Stimulated activated CD8-positive, alpha-beta memory T cell treated with anti-CD3 and anti-CD28 coated beads, Interleukin-2, amount 100 ng/mL, for 48 hours (primary cell): ENCODE measurements around the gene ANO7.

Experiments
- DNase-seq, 2 donors: peaks; one replicate each; pipeline ENCODE4 v3.0.0-alpha.2; 2020; ENCODE audit warnings: low read depth in 2 of 2

Gene ANO7

GRCh38 chr2:241248897-241249296, 60.4 kb downstream of the ANO7 start:
- DNase-seq = no peak

GRCh38 chr2:241249654-241250053, 61.2 kb downstream of the ANO7 start:
- DNase-seq = no peak

DNA sequence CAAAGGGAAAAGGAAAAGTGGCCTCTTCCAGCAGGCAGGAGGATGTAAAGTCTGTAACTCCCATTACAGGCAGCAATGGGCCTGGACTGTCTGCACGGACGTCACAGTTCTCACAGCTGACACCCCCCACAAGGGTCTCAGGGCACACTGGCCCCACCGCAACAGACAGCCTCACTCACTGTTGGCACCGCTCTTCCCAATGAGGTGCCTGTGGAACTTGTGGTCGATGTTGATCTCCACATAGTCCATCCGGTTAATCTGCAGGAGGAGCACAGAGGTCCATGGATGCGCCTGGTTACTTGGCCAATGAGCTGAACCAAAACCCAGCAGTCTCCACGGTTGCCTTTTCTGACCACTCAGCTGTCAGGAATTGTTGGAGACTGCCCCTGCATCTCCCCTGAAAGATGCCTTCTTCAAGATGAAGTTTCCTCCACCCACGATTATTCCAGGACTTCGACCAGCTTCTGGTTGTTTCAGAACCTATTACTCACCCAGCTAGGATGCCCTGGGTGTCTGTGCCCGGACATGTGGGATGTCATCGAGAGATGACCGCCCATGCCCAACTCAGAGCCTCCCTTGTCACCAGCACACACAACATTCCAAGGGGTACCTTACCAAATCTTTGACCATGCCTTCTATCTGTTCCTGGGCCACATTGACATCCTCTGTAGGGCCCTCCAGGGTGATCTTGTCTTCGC, 64.5 kb downstream of the ANO7 start:
- DNase-seq = no peak

GRCh38 chr2:241254904-241255351, 66.5 kb downstream of the ANO7 start:
- no peak for DNase-seq

DNA sequence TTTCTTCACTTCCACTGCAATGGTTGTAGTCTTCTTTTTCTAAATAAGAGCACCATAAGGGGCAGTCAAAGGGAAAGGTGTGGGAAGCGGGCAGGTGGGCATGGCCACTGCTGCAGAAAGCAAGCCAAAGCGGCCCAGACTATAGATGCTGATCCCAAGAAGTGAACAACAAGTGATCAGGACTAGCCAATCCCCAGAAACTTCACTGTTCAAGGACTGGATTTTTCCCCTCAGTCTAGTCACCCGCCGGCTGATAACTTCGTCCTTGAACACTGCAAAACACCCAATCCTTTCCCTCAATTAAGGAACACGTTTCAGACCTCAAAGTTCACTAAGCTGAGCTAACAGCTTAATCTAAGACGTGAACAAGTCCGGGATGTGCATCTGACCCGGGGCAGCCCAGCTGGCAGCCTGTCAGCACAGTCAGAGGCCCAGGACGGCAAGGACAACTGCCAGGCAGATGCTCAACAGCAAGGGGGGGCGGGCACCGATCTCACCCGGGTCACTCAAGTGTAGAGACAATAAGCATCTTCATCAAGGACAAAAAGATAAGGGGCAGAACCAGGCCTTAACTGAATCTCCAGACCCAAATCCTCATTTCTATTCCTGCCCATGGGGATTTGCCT, 67.2 kb downstream of the ANO7 start:
- DNase-seq = no peak

DNA sequence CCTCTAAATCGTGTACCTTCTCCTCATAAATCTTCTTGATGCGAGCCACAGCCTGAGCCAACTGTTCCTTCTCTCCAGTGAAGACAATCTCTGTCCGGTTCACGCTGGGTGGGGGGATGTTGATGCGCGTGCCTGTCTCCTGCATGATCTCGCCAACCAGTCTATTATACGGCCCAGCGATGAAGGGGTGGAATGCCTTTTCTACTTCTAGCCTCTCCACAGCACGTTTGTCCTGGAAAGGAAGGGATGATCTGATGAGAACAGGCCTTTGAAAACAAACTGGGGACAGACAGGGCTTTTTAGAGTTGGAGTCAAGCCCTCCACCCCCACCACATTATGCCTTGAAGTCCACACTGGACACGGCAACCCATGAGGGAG, 67.7 kb downstream of the ANO7 start:
- no peak for DNase-seq

- DNase-seq = no peak
These were observed 69.0 kb downstream of the ANO7 start for GRCh38 chr2:241257419-241258032.

DNA sequence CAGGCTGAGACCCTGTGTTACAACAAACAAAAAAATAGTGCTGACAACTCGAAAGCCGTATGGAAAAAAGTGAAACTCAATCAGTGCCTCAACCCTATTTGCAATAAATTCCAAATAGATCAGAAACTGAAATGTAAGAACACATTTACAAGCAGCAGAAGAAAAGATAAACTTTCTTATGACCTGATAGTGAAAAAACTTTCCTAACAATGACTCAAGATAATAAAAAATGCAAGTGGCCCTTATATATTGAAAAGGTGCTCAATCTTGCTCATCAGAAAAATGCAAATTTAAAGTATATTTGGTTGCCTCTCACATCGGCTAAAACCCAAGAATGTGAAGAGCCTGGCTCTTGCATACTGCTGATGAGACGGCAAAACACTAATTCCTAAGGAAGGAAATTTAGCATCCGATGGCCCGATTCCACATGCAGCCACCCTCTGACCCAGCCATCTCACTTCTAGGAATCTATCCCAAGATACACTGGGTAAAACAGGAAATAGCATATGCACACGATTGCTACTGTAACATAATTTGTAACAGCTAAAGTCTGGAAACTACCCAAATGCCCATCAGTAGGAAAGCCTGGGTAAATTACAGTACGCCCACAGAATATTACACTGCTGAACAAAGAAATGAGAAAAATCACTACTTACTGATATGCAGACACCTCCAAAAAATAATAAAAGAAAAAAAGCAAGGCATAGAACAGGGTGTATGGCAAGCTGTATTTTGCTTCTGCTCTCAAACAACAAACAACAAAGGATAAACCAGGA, 70.2 kb downstream of the ANO7 start:
- no peak for DNase-seq

DNA sequence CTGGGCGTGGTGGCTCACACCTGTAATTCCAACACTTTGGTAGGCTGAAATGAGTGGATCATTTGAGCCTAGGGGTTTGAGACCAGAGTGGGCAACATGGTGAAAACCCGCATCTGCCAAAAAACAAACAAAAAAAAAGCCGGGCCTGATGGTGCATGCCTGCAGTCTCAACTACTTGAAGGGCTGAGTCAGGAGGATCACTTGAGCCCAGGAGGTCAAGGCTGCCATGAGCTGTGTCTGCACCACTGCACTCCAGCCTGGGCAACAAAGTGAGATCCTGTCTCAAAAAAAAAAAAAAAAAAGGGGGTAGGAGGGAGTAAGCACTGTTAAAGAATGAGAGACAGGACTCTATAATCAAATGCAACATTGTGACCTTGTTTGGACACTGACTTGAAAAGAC, 72.4 kb downstream of the ANO7 start:
- no peak for DNase-seq

DNA sequence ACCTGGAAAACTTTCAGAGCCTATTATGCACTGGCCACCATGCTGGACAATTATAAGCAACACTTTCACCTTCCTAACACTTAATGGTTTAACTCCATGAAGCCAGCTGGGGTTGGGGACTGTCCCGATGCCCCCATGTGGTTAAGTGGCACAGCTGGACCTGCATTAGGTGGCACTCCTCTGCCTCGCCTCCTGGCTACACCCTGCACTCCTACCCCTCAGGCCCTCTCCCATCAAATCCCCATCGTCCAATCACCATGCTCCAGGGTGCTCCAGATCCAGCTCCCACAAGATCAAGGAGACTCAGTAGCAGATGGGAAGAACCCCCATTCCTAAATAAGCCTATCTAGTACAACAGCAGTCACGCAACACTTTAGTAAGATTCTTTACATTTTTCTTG, 73.2 kb downstream of the ANO7 start:
- DNase-seq = no peak

GRCh38 chr2:241263061-241263460, 74.6 kb downstream of the ANO7 start:
- no peak for DNase-seq

- no peak for DNase-seq
These were observed 77.0 kb downstream of the ANO7 start for GRCh38 chr2:241265506-241265905.

DNA sequence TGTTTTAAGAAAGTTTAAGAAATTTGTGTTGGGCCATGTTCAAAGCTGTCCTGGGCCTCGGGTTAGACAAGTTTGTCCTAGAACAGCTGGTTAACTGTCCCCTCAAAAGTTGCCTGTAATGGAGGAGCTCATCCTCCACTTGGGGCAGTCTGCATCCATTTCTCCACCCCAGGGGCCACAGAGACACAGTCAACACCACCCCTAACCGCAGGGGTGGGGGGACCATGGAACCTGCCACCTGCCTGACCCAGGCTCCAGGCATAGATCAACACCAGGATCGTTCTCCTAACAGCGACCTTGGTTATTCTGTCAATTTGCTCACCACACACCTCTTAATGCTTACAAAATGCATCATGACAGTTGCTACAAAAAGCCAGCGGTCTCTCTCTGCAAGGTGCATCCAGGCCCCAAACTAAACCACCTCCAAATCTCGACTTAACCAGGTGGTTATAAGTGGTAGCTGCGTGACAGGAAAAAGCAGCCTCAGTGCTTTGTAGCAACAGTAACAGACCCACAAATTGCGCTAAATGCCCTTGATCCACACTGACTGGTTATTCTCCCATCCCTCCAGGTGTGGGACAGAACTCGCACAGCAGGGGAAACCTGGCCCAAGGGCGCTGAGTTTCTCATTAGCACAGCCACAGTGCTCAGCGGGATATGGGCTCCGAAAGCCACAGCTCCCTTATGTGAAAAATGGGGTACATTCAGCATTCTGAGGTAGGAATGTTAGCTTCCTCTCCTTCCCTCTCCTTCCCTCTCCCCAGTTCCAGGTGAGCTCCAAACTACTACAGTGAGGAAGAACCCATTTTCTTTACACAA, 79.0 kb downstream of the ANO7 start:
- DNase-seq = no peak

DNA sequence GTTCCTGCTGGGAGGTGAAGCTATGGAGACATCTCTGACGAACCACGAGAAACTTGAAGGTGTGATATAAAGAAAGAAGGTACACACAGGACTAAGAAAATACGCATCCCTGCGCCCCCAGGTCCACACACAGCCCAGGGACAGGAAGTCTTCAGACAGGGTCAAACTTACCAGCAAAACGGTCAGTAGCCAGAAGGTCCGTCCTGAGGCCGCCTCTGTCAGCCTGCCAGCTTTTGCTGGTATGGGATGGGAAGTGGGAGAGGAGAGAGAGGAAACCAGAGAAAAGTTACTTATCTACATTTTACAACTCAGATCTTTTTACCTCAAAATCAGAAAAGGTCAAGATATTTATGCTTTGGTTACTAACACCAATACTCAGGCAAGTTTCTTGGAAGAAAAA, 79.8 kb downstream of the ANO7 start:
- DNase-seq = no peak

DNA sequence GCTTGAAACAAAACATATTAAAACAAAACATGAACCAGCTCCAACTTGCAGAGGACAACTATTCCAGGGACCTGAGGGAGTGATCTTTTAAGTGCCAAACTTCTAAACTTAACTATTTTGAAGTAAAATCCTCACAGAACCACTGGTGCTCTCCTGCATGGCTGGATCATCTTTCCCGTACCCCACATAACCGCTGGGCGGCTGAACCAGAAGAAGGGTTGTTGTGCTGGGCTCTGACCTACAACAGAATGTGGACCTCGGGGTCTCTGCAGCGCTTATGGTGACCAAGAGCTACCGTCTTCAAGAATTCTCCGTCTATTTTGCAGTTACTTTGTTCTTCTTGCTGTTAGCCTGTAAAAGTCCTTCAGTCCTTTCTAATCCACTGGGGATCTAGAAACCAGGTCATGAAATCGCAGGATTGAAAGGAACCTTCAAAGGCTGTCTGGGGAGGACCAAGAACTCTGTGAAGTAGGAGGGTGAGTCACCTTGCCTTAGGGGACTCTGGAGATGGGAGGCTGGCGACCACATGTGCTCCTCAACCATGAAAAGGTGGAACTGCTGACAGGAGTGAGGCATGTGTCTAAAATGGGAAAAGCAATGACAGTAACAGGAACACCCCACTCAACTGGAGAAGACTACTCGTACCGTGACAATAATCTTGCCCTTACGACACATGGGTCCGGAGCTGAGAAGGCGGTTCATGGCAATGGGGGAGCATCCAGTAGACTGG, 80.4 kb downstream of the ANO7 start:
- no peak for DNase-seq

DNA sequence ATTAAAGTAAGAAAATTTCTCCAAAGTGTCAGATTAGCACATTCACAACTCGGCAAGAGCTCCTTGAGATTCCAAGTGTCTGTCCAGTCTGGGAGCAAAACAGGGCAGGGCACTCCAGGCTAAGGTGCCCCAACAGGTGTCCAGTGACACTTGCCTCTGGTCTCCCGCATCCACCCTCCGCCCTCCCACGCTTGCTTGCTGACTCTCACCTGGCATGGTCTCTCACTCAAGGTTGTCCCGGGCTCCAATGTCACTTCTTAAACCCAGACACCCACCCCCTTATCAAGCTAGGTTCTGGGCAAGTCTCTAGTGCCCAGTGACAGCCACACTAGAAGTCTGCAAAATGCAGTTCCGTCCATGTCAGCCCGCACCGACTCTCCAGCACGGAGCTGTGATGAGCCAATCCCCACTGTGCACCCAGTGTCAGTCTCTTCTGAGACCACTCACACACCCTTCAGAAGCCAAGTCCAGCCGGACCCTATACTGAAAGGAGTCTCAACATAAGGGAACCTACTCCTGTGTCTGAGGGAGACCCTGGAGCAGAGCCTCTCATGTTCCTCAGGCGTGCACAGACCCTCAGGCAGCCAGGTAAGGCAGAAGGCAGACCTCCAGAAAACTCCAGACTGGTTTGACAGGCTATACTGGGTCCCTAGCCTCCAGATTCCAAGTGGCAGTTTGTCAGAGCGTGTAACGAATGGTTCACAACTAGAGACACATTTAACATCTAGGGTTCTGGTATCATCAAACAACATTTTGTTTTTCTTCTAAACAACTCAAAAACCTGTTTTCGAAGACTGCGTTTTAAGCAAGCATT, 81.4 kb downstream of the ANO7 start:
- DNase-seq = no peak

DNA sequence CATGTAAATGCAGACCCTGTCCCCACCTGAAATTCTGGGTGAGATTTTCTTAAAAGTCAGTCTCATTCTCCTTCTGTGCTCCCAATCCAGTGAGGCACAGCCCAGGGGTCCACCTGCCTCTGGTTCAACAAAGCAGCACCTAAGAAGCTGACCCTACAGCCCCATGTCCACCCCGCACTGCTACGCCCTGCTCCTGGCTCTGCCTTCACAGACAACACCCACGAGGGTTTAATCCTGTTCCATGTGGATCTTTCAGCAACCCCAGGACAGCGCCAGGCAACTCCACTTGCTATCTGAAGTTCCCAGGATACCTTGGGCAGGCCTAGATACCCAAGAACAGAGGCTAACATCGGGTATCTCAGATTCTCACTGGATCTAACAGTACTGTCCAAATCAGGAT, 82.1 kb downstream of the ANO7 start:
- DNase-seq = no peak

DNA sequence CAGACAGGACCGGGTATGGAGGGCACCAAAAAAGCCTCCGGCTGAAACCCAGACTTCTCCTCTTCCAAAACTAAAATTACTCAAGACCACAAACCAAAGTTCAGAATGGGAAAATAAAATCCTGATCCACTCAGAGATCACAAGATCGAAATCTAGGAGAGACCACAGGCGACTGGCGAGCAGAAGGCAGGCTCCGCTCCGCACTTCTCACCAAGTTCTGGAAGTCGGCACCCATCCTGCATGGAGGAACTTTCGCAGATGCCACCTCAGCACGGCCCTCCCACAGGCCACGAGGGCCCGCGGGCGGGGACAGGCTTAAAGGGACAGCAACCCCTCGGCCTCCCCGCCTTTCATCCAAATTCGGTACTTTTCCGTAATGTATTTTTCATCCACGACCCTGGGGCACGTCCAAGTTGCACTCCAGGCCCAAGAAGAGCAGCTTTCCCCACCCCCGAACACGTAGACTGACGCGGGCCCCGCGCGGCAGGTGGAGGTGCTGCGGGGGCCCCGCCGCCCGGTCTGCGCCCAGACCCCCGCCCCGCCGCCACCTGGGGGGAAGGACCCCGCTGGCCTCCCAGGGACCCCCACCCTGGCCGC, 83.3 kb downstream of the ANO7 start:
- DNase-seq = peak; percentile 40 to 42

GRCh38 chr2:241272303-241273209, 84.1 kb downstream of the ANO7 start:
- peak; percentile 56 to 60 for DNase-seq
